Smooth muscle cell of the brain vasculature (primary cell): ENCODE results near the gene MAJIN.

Source experiments
- DNase-seq: peaks from one replicate; pipeline ENCODE4 v3.0.0-alpha.2; 2012; ENCODE audit warnings: low read depth, low spot score

The MAJIN gene

DNA sequence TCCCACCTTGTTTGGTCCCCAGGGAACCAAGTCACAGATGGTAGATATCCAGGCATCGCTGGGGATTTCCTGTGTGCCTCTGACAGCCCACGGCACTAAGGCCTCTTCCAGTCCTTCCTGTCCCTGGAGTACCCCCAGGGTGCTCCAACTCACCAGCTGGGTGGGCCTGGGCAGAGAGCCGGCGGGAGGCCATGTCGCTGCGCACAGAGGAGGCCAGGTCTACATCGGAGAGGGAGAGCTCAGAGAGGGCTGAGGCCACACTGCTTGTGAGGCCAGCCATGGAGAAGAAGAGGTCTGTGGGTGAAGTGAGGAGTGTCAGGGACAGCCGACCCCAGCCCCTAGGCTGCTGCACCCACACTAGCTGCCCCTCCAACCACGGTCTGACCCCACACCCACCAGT, 60.2 kb downstream of the MAJIN start:
- DNase-seq = no peak

DNA sequence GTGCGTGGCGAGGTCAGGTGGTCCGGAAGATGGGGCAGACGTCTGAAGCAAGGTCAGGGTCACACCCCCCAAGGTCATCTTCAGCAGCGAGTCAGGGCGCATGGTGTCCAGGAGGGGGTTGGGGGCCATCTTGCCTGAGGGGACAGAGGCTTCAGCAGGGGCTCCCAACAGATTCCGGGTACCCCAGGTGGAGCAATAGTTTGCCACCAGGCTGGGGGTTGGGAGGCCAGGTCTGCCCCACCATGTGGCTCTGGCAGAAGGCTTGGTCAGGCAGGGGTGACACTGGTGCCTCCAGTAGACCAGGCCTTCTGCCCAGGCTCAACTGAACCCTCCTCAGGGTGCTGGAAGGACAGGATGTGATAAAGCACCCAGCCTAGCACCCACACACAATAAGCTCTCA, 60.8 kb downstream of the MAJIN start:
- DNase-seq = no peak

DNA sequence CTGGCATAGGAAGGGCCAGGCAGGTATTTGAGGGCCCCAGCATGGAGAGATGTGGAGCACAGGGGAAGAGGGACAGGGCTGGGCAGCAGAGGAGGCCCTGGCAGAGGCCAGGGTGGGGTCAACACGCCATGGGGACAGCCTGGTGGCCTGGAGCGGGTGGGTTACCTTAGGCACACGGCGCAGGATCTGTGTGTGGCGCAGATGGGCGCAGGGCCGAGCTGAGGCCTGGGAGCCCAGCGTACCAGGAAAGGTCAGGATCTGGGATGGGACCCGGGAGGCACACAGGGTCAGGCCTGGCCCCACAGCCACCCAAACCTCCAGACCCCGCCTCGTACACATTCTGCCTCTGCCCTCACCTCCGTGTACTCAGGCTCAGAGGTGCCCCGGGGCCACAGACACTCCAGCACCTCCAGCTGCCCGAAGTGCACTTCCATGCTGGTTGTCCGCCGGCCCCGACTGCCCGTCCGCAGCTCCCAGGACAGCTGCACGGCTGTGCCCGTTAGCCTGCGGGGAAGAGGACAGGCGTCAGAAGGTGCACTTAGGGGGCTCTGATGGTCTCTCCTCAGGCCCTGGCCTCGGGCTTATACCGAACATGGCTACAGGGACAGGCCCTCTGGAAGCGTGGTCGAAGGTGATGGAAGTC, 61.3 kb downstream of the MAJIN start:
- no peak for DNase-seq

DNA sequence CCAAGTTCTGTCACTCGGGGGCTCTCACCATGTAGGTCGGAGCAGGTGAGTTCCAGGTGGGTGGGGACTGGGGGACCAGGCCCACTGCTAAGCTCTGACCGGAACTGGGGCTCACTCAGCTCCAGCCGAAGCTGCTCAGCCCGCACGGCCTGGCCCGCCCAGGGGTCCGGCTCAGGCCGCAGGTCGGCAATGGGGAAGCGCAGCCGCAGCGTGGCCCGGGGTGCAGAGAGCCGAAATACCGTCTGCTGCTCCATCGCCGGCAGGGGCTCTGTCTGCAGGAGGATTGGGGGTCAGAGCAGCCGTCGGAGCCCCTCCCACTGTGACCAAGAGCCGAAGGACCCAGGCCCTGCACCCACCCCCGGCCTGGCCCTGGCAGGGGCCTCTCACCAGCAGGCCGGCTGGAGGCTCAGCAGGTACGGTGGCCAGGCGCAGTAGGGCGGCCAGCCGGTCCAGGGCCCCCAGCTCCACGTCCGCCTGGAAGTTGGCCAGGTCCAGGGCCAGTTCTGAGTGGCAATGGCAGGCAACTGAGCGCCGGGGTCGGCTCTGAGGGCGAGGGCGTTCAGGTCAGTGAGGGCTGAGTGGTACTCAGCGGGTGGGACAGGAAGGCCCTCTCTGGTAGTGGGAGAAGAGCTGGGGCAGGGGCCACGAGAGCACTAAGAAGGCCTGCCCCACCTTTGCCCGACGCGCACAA, 62.1 kb downstream of the MAJIN start:
- DNase-seq = no peak

DNA sequence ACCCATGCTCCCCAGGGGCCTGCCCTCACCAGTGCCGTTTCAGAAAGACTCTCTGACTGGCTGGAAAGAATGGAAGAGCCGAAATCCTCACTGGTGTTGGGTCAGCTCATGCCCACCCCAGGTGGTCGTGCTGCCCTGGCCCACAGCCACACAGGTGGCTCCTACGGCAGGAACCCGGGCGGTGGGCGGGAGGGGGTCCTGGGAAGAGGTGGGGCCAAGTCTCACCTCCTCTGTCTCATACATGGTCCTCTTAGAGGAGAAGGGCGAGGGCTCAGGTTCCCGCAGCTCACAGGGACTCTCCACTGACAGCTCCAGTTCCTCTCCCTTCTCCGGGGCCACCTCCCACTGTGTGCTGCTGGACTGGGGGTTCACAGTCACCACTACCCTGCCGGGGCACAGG, 63.1 kb downstream of the MAJIN start:
- no peak for DNase-seq

DNA sequence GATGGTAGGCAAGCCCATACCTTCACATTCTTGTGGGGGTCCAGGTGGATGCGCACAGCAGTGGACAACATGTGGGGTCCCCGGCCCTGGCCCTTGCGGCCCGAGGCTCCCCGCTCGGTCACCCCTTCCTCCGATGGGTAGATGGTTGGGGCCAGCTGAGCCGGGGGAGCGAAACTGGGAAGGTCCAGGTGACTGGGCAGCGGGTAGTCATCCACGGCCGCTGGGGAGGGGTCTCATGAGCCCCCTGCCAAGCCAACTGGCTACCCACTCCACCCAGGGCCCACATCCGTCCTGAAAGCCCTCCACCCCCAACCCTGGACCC, 65.6 kb downstream of the MAJIN start:
- DNase-seq = no peak

DNA sequence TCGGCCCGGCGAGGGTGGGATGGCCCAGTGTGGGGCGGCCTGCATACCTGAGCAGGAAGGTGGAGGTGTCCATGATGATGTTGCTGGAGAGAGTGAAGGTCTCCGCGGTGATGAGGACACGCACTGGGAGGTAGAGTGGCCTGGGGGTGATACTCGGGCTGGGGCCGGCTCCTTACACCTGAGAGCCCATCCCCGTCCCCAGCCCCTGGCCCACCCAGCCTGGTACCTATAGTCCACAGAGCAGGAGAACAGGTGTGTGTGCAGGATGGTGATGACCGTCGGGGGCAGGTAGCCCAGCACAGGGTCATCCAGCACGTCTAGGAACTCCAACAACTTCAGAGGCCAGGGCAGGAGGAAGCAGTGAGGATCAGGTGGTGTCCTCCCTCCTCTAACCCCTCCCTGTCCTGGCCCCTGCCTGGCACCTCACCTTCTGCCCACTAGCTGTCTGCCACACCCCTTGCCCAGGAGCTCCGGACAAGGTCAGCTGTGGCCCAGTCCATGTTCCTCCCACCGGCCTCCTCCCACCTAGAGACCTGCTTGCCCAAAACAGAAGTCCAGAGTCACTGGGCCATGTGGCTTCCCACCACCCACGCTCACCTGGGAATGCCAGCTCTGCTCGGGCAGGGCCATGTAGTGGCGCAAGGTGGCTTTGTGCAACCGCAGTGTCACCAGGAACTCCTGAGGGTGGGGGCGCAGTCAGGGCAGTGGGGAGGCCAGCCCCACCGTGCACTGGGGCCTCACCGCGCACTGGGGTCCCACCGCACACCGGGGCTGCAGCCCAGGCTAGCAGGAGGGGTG, 66.2 kb downstream of the MAJIN start:
- DNase-seq = no peak

DNA sequence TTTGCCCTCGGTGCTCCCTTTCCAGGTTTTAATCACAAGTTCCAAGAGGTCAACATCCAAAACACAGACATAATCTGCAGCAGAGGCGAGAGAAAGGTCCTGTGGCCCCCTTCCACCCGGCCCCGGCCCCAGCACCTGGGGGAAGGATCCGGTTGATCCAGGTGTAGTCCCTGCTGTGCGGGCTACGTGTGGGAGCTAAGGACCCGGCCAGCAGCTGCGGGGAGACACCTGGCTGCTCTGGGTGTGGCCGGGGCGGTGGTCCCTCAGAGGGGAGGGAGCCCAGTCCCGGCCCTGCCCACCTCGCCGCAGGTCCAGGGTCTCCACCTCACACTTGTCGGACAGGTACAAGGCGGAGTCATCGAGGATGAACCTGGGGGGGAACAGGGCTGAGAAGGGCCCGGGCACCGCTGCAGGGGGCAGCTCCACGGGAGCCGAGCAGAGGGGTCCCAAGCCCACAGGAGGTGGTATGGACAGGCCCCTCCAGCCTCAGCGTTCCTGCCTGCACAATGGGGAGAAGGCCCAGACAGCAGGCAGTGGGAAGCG, 68.5 kb downstream of the MAJIN start:
- DNase-seq = no peak

DNA sequence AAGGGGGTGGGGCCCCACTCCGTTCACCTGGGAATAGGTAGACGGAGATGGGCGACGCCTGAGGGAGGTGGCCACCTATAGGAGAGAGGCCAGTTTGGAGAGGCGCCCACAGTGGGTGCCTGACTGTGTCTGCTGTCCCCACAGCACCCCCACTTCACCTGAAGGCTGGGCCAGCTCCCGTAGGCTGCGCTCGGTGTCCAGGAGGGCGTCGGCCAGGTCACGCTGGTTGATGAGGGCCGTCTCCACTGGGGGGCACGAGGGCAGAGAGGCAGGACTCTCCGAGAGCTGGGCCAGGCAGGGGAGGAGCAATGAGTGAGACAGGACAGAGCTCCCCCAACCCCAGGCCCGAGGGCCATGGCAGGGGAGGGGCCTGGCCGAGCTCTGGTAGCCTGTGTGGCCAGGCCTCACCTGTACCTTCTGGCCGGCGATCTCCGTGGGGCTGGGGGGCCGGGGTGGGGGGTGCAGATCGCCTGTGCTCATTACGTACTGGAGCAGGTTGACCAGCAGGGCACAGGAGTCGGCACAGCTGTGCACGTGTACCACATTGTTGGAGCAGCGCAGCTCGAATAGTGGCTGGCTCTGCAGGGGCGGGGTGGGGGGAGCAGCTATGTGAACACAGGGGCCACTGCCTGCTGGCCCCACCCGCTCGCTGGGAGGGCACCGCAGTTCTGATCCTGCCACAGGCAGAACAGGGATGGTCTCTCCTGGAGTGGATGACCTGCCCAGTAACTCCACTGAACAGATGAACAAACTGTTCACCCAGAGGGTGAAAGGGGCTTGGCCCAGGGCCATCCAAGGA, 69.6 kb downstream of the MAJIN start:
- DNase-seq = no peak

DNA sequence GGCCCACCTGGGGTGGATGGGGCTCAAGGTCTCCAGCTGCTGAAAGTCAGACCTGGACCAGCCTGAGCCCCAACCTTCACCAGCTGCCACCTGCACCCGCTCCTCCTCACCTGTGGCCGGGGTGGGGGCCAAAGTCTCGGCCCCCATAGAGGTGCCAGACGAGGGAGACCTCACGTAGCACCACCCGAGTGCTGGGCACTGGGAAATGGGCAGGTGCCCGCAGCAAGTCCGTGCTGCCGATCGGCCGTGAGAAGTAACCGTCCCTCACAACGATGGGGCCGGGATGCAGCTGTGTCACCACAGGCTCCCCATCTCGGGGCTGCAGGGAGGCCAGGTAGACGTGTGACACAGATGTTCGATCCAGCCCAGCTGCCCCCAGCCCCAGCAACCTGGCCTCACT, 71.1 kb downstream of the MAJIN start:
- no peak for DNase-seq

DNA sequence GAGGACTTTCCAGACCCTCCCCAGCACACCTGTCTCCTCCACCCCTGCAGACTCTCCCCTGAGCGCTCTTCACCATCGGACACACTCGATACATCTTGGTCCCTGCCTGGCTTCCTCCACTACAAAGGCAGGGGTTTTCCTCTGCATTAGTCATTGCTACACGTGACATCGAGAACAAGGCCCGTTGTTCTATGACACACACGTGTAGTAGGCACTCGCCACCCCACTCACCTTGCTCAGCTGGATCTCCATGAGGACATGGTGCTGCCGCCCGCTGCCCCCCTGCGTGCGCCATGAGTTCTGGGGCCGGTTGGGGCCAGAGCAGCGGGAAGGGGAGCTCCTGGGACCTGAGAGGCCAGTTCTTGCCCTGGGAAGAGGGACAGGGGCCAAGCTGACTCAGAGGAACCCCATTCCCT, 71.6 kb downstream of the MAJIN start:
- DNase-seq = no peak

DNA sequence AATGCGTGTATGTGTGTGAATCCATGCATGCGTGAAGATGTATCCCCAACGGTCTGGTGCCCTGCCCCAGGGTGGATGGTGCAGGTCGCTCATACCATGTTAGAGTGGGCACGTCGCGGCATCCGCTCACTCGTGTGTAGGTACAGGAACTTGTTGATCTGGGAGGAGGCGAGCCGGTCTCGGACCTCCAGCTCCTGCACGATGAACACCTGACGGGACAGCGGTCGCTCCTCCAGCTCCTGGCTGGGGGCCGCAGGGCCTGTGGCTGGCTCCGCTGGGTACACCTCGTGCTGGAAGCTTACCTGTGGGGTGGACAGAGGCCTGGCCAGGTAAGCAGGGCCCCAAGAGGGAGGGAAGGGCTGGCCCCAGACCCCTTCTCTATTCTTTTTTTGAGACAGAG, 73.4 kb downstream of the MAJIN start:
- no peak for DNase-seq

DNA sequence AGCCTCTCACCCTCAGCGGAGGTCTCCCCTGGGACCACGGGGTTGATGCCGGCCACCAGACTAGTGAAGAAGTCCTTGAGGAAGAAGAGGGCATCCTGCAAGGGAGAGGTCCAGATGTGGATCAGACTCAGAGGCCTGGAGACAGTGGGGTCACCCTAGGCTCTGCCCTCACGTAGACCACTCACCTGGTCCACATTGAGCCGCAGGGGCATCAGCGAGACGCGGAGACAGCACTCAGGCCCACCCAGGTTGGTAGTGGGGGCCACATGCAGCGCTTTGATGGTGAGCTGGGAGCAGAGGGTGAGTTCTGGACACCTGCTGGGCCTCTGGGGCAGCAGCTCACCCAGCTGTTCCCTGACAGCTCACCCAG, 73.8 kb downstream of the MAJIN start:
- DNase-seq = no peak

DNA sequence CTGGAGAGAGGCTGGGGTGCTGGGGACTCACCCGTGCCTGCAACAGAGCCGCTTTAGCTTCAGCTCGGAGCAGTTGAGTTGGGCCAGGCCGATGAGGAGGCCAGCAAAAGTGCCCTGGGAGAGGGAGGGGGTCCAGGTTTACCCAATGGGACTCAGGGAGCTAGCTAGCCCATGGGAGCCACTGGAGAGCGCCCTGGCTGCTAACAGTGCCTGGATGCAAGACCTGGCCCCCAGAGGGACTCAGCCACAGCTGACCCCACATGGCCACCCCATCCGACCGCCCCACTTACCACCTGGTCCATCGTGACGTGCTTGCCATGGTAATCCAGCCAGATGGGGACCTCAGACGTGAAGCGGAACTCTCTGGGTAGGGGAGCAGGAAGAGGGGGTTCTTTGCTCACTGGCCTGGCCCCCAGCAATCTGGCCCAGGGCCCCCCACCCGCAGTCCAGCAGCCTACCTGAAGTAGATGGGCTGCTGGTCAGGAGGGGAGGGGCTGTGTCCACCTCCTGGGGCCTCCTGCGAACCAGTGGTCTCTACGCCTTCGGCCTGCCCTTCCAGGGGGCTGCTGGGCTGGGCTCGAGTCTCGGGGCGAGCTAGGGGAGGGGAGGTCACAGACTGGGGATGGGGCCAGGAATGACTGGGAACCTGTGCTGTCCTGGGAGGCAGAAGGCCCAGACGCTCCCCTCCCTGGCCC, 74.4 kb downstream of the MAJIN start:
- DNase-seq = no peak

DNA sequence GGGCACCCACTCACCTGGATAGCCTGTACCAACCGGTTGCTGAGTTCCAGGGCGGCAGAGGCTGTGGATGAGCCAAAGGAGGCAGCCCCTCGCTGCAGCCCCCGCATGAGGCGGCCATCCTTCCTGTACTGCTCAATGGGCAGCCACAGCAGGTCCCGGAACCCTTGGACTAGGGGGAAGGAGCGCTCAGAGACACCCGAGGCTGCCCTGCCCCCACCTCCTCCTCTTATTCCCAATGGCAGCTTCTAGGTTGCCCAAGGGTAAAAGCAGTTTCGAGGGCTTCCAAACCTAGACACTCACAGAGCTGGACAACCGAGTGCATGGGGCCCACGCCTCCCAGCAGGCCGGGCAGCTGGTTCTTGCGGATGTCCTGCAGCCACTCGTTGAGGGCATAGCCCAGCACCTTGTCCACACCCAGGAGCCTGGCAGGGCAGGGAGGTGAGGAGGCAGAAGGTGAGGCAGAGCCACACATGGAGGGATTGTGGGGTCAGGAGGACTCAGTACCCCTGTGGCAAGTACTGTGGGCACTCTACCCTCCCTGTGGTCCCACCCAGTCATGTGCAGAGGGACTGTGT, 75.4 kb downstream of the MAJIN start:
- no peak for DNase-seq

DNA sequence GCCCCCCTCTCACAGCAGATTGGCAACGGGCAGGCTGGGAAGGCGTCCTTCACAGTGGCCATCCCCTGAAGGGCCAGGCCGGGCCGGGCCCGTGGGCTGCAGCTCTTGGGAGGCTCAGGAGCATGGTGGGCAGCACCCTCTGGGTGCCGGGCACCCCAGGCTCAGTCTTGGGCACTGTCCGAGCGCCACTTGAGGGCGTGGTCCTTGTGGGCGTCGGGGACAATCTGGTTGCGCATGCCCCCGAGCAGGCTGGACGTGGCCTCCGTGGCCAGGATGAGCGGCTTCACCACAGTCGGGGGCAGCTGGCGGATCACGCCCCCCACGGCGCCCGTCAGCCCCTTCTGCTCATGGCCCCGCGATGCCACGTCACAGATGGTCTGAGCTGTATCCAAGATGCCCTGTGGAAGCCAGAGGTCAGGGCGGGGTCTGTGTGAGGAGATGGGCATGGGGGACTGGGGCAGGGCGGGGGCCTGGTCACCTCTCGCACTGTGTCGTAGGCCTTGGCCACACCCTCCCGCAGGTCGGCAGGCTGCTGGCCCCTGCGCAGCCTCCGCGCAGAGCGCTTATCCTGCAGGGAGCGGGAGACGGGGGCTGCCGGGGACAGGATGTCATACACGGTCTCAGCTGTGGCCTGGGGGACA, 77.0 kb downstream of the MAJIN start:
- DNase-seq = no peak

DNA sequence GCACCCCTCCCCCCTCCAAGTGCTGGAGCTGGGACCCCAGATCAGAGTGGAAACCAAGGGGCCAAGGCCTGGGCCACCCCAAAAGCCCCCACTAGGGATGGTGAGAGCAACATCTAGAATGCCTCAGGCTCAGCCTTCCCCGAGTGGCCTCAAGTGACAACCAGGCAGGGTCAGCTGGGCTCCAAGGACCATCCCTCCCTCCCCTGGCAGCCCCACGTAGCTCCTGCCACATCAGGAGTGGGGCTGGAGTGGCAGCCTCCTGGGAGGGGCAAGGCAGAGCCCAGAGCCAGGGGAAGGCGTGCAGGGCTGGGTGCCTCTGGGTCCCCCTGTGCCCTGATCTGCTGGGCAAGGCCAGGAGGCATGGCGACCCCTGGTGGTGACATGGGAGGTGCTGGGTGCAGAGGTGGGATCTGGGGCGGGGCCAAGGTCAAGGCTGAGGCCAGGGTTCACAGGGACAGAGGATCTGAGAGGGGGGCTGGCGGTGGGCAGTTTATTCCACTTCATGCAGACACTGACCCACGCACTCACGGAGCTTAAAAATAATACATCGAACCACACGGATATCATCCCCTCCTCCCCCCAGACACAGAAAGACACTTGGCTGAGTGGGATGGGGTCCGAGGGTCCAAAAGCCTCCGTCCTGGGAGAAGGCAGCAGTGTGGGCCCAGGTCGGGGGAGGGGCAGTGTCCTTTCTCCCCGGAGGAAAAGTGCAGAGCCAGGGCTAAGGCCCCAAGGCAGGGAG, 77.7 kb downstream of the MAJIN start:
- no peak for DNase-seq

DNA sequence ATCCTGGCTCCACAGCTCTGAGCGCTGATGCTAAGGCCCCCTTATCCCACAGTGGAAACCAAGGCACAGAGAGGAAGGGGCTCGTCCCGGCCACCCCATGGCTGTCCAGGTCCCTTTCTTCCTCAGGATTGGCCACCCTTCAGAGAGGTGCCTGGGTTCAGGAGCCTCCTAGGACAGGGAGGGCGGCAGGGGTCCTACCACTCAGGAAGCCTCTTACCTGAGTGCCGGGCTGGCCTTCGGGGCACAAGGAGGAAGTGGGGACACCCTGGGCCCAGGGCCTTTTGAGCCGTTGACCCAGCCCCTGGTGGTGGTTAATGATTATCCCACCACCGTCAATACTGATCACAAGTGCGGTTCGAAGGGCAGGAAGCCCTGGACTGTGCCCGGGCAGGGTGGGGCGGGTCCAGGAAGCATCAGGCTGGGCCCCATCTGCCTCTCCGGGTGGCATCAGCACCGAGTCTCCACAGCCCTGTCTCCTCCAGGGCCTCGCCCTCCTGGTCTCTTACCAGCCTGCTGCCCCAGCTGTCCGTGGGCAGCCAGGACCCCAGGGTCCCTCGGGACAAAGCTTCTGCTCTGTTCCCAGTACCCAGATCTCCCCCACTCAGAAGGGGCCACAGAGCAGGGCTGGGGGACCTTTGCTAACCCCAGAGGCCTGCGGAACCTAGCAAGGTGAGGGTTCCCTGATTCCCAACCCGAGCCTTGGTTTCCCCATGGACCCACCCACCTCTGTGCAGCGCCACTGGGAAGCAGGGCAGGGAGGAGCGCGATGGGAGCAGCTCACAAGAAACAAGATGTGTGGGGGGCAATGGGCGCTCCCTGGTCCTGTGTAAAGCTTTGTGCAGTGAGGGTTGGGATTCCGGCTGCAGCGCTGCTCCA, 78.5 kb downstream of the MAJIN start:
- DNase-seq = no peak

DNA sequence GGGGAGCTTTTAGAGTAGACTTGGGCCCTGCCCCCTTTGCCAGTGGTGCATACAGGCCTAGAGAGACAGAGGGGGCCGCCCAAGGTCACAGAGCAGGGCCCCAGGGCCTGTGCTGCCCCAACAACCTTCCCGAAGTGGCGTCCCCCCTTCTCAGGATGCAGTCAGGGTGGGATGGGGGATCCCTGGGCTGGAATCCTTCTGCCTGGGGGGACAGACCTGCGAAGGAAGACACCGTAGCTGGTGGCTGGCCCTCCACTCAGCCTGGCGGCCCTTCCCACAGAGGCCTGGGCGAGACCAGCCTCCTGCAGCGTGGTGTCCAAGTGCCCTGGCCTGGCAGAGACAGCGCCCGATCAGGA, 79.1 kb downstream of the MAJIN start:
- DNase-seq = no peak
